Testis (tissue), 3 donors: Measurements from ENCODE around the gene AQP10. TPM values are rescaled to one million over a fixed set of nuclear protein-coding genes. Genes with fewer than 3 reads are reported as not detected.

Experiments used
- DNase-seq: peaks from one replicate; pipeline ENCODE4 v3.0.0-alpha.2; 2019
- H3K27ac ChIP-seq, 2 donors: fragments of 200-600 bp; sonication (generic); one replicate each; pipeline ENCODE4 v1.5.1; 2019
- H3K27me3 ChIP-seq: fragments of 200-600 bp; sonication (generic); one replicate; pipeline ENCODE4 v1.5.1; 2019
- H3K36me3 ChIP-seq: fragments of 200-600 bp; sonication (generic); one replicate; pipeline ENCODE4 v1.5.1; 2017; ENCODE audit warnings: low read depth; ENCODE audit errors: missing control alignments
- H3K4me1 ChIP-seq: fragments of 200-600 bp; sonication (generic); one replicate; pipeline ENCODE4 v1.5.1; 2019
- H3K4me3 ChIP-seq, 2 donors: fragments of 200-600 bp; sonication (generic); one replicate each; pipeline ENCODE4 v1.5.1; 2017 to 2019
- H3K9me3 ChIP-seq: fragments of 200-600 bp; sonication (generic); one replicate; pipeline ENCODE4 v1.5.1; 2017
- CTCF ChIP-seq, 3 experiments: fragments of 450-650 bp in 2 of 3; fragments of 200-600 bp in 1 of 3; sonication (generic) in 1 of 3; IDR thresholded peaks; one replicate each; pipeline ENCODE4 v1.5.1; 2016 to 2019; ENCODE audit warnings: antibody characterized with exemption in 3 of 3, mild to moderate bottlenecking in 2 of 3, moderate library complexity in 1 of 3
- POLR2A ChIP-seq: fragments of 450-650 bp; IDR thresholded peaks from one replicate; pipeline ENCODE4 v1.6.1; 2017; ENCODE audit warnings: antibody characterized with exemption, mild to moderate bottlenecking, moderate library complexity
- WGBS, 2 donors: methylation state at CpG; one replicate each; pipeline ENCODE4 v1.1.5; 2018; 5-methylcytosine and 5-hydroxymethylcytosine counted together
- intact Hi-C: fragments of 100-400 bp; cut with DNase I; formaldehyde crosslinking; loops from one replicate; pipeline ENCODE4 v1.15.1; 2023; ENCODE audit warnings: low total_unique reads
- polyA plus RNA-seq: library from polyadenylated mRNA; stranded (reverse); fragments of 350-450 nt; fragmentation: Illumina TruSeq; extraction: RNeasy Lipid Tissue Mini Kit (QIAGEN cat#74804); gene quantifications from one replicate; pipeline ENCODE4 v1.2.3, GENCODE V29; 2014; ENCODE audit warnings: low read depth, low replicate concordance; ENCODE audit not compliant: insufficient read depth
- total RNA-seq, 2 donors: library from RNA; depleted of rRNA; stranded (reverse); fragments of >200 nt; gene quantifications; one replicate each; pipeline ENCODE4 v1.2.3, GENCODE V29; 2016

AQP10 gene
- total and polyA plus RNA-seq, 3 donors from 2014 or later = 0.41 to 2.2 (median 2.0) TPM

- Histone ChIP-seq H3K27ac (peak within 1 kb of the TSS; percentile 95 to 99), H3K27me3 (no peaks in the 10 kb centered on the region), H3K36me3 (no peaks in the 10 kb centered on the region), H3K9me3 (no peaks in the 10 kb centered on the region), H3K4me1 (peaks cover 37% of the 10 kb centered on the region), H3K4me3 (peak within 1 kb of the TSS; percentile 85 to 94)
- TF ChIP-seq POLR2A = no peak
- TF ChIP-seq CTCF (IDR thresholded peaks at IDR 0.05) = peak; percentile 91 to 94 (median 93)
- intact Hi-C loops = no loop called here
- WGBS, 2 donors = 0 to 1% methylated on average over 45 to 52 of the region's 56 CpGs
- DNase-seq = peak; percentile 89
Measured at GRCh38 chr1:154324669-154325582, 4.0 kb downstream of the AQP10 start, which contains the start of gene ATP8B2. Gene ATP8B2, plus strand, starts transcription at chr1:154325525. Its CDS starts 2,617 bp downstream, at chr1:154328142.

- peaks cover 40% of the 10 kb centered on the region for H3K4me1 ChIP-seq
- H3K9me3 ChIP-seq = no peaks in the 10 kb centered on the region
- TF ChIP-seq CTCF (IDR thresholded peaks at IDR 0.05) (peak; percentile 52 to 65 (median 56)), POLR2A (no peak)
- H3K27ac ChIP-seq = peak overlapping the region; percentile 95 to 99
- H3K36me3 ChIP-seq = no peaks in the 10 kb centered on the region
- DNase-seq = peak; percentile 83
- H3K4me3 ChIP-seq = peak overlapping the region; percentile 85 to 94
- intact Hi-C loops = no loop called here
- WGBS, 2 donors = 0 to 2% methylated on average over 40 to 59 of the region's 63 CpGs
- no peaks in the 10 kb centered on the region for H3K27me3 ChIP-seq
Measured at GRCh38 chr1:154325583-154326545, 5.0 kb downstream of the AQP10 start.

GRCh38 chr1:154326546-154327465 lies 5.9 kb downstream of the AQP10 start:
- 25 to 40% methylated on average over 6 of the region's 6 CpGs for WGBS, 2 donors
- intact Hi-C loops = no loop called here
- peaks cover 40% of the 10 kb centered on the region for H3K4me1 ChIP-seq

More at GRCh38 chr1:154326546-154327465, 5.9 kb downstream of the AQP10 start:
- no peaks in the 10 kb centered on the region for H3K9me3 ChIP-seq
- no peaks in the 10 kb centered on the region for H3K36me3 ChIP-seq
- H3K27me3 ChIP-seq = no peaks in the 10 kb centered on the region
- TF ChIP-seq POLR2A (no peak), CTCF (IDR thresholded peaks at IDR 0.05) (peak in 1 of 3 experiments; percentile 5)
- DNase-seq = peak; percentile 60
- H3K4me3 ChIP-seq = peak overlapping the region; percentile 85 to 94
- H3K27ac ChIP-seq = peak overlapping the region; percentile 95 to 99
